ENCODE results near the gene OR7G2. TPM values are rescaled to one million over a fixed set of nuclear protein-coding genes. Genes with fewer than 3 reads are reported as not detected.

Gene OR7G2
- total RNA-seq, 1 donor from 2014 or later = not detected

Other genes starting within 250 kb of the OR7G2 start
- gene MUC16, start 97.1 kb downstream of the OR7G2 start, total RNA-seq = 0.05 TPM
- not detected for gene OR1M1, start 20.4 kb downstream of the OR7G2 start, total RNA-seq
- not detected for gene OR7G1, start 8.3 kb upstream of the OR7G2 start, total RNA-seq
- gene OR7G3, start 19.5 kb upstream of the OR7G2 start, total RNA-seq = not detected
- gene ZNF317, start 32.9 kb upstream of the OR7G2 start, total RNA-seq = 14.7 TPM
- gene OR7D2, start 71.5 kb upstream of the OR7G2 start, total RNA-seq = 0.08 TPM
- gene OR7D4, start 112.1 kb upstream of the OR7G2 start, total RNA-seq = not detected
- gene OR7E24, start 143.5 kb upstream of the OR7G2 start, total RNA-seq = not detected
- 3.5 TPM for gene ZNF699, start 202.4 kb upstream of the OR7G2 start, total RNA-seq
- gene ZNF559, start 216.7 kb upstream of the OR7G2 start, total RNA-seq = 16.6 TPM